GM21825 (cell line): ENCODE data around the gene SPON1.
"Not testable (repeated sequence)": the region's sequence is repeated elsewhere in the genome, so short reads cannot be mapped to it uniquely, and the experiment has no call there.

Source experiments
- ATAC-seq: cut with Tn5 transposase; IDR thresholded peaks from one replicate; pipeline ENCODE4 v1.9.1; 2021; ENCODE audit warnings: mild to moderate bottlenecking, moderate library complexity; ENCODE audit not compliant: unreplicated experiment

SPON1 gene

GRCh38 chr11:14075118-14076078 is 112.9 kb downstream of the SPON1 start:
- ATAC-seq, result no peak

- ATAC-seq, result no peak
These were observed 116.5 kb downstream of the SPON1 start for GRCh38 chr11:14079011-14079410.

- ATAC-seq, result no peak
These were observed 117.3 kb downstream of the SPON1 start for GRCh38 chr11:14079797-14080196.

GRCh38 chr11:14081581-14082231 is 119.2 kb downstream of the SPON1 start:
- ATAC-seq, result no peak

- ATAC-seq, result no peak
These were observed 119.8 kb downstream of the SPON1 start for GRCh38 chr11:14082338-14082737.

- ATAC-seq, result not testable (repeated sequence)
These were observed 126.3 kb downstream of the SPON1 start for GRCh38 chr11:14088861-14089260.

GRCh38 chr11:14089690-14090462 is 127.4 kb downstream of the SPON1 start:
- no peak for ATAC-seq

GRCh38 chr11:14090631-14091030 is 128.1 kb downstream of the SPON1 start:
- ATAC-seq, result not testable (repeated sequence)

GRCh38 chr11:14093065-14093464 is 130.5 kb downstream of the SPON1 start:
- no peak for ATAC-seq

- ATAC-seq, result no peak
These were observed 132.0 kb downstream of the SPON1 start for GRCh38 chr11:14094481-14095037.

GRCh38 chr11:14095882-14096281 is 133.4 kb downstream of the SPON1 start:
- ATAC-seq, result no peak

GRCh38 chr11:14096606-14097005 is 134.1 kb downstream of the SPON1 start:
- no peak for ATAC-seq

- ATAC-seq, result no peak
These were observed 138.9 kb downstream of the SPON1 start for GRCh38 chr11:14101388-14101787.

- ATAC-seq, result no peak
These were observed 140.2 kb downstream of the SPON1 start for GRCh38 chr11:14102766-14103165.

- ATAC-seq, result no peak
These were observed 142.9 kb downstream of the SPON1 start for GRCh38 chr11:14105446-14105845.

GRCh38 chr11:14106303-14107049 is 144.0 kb downstream of the SPON1 start:
- no peak for ATAC-seq

- no peak for ATAC-seq
These were observed 144.5 kb downstream of the SPON1 start for GRCh38 chr11:14107050-14107430.

- ATAC-seq, result no peak
These were observed 147.2 kb downstream of the SPON1 start for GRCh38 chr11:14109742-14110141.

GRCh38 chr11:14110629-14111028 is 148.1 kb downstream of the SPON1 start:
- ATAC-seq, result no peak

- no peak for ATAC-seq
These were observed 149.0 kb downstream of the SPON1 start for GRCh38 chr11:14111496-14111895.
